ENCODE results near the gene PRRG4. TPM values are rescaled to one million over a fixed set of nuclear protein-coding genes. Genes with fewer than 3 reads are reported as not detected.

PRRG4 gene
- total and polyA plus RNA-seq, 2 of the 13 experiments (the other 11 are each of a cell fraction or from before 2014, with no cell fraction given) = 0.24 to 0.95 TPM

GRCh38 chr11:32892355-32893092 is 62.8 kb downstream of the PRRG4 start, which contains the start of gene QSER1 (continued):
- TF ChIP-seq ZBTB14 (CRISPR knock-in tag; IDR thresholded peaks at IDR 0.05) (no peak), ZEB1 (IDR thresholded peaks at IDR 0.05; ENCODE audit: insufficient replicate concordance, low read depth) (no peak), ZNF263 (CRISPR knock-in tag; IDR thresholded peaks at IDR 0.05) (no peak), TBX3 (IDR thresholded peaks at IDR 0.05; ENCODE audit: borderline replicate concordance) (no peak), RBAK (CRISPR knock-in tag; IDR thresholded peaks at IDR 0.05) (no peak), DR1 (CRISPR knock-in tag; IDR thresholded peaks at IDR 0.05) (no peak), ZNF282 (IDR thresholded peaks at IDR 0.05; ENCODE audit: partially characterized antibody) (no peak), ZNF781 (CRISPR knock-in tag; IDR thresholded peaks at IDR 0.05; ENCODE audit: borderline replicate concordance, not compliant biosample characterization) (no peak), KDM2A (CRISPR knock-in tag; IDR thresholded peaks at IDR 0.05; ENCODE audit: borderline replicate concordance, low read depth) (no peak; the same call in none of the 2 replicates), ZNF318 (CRISPR knock-in tag; IDR thresholded peaks at IDR 0.05) (no peak), ZNF704 (CRISPR knock-in tag; IDR thresholded peaks at IDR 0.05; ENCODE audit: borderline replicate concordance) (0 out of 2 replicates have a peak, but pooled peaks have one; percentile 63), ZBTB46 (CRISPR knock-in tag; IDR thresholded peaks at IDR 0.05; ENCODE audit: borderline replicate concordance) (no peak), ZNF775 (CRISPR knock-in tag; IDR thresholded peaks at IDR 0.05; ENCODE audit: borderline replicate concordance) (no peak)
